ENCODE measurements around the gene OR6C2.
"Not testable (repeated sequence)": the region's sequence is repeated elsewhere in the genome, so short reads cannot be mapped to it uniquely, and the experiment has no call there.

OR6C2 gene

DNA sequence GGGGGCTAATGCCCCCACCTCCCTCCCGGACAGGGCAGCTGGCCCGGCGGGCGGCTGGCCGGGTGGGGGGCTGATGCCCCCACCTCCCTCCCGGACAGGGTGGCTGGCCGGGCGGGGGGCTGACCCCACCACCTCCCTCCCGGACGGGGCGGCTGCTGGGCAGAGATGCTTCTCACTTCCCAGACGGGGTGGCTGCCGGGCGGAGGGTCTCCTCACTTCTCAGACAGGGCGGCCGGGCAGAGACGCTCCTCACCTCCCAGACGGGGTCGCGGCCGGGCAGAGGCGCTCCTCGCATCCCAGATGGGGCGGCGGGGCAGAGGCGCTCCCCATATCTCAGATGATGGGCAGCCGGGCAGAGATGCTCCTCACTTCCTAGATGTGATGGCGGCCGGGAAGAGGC lies 35.3 kb downstream of the OR6C2 start:
- DNase-seq = not testable (repeated sequence)

DNA sequence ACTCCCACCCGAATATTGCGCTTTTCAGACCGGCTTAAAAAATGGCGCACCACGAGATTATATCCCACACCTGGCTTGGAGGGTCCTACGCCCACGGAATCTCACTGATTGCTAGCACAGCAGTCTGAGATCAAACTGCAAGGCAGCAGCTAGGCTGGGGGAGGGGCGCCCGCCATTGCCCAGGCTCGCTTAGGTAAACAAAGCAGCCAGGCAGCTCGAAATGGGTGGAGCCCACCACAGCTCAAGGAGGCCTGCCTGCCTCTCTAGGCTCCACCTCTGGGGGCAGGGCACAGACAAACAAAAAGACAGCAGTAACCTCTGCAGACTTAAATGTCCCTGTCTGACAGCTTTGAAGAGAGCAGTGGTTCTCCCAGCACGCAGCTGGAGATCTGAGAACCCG lies 40.4 kb downstream of the OR6C2 start:
- not testable (repeated sequence) for DNase-seq

- no peak for DNase-seq
Measured at GRCh38 chr12:55492078-55492477, 48.2 kb downstream of the OR6C2 start, which contains the start of gene OR6C68. OR6C68 (plus strand) TSS chr12:55492378; CDS start chr12:55492378, 0 bp downstream.

- DNase-seq = no peak
Measured at GRCh38 chr12:55495490-55495889, 51.6 kb downstream of the OR6C2 start.

- DNase-seq = no peak
Measured at GRCh38 chr12:55499231-55499630, 55.4 kb downstream of the OR6C2 start.

DNA sequence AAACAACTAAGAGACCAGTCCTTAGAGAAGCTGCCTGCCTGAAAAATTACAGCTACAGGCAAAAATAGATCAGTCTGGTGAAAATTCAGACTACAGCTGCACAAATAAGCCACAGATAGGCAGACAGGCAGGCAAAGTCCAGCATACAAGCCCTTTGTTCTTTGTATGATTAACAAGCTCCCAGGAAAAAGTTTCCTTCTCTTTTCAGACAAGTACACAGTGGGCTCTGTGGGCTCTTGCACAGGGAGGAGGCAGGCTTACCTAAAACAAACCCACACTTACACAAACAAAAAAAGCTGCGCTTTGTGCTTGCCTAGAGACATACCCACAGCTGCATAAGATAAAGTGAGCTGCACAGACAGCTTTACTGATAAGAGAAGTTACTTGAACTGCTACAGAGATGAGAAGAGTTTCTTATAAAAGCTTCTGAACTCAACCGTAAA lies 56.0 kb downstream of the OR6C2 start:
- DNase-seq = no peak

GRCh38 chr12:55501601-55502000 lies 57.7 kb downstream of the OR6C2 start:
- no peak for DNase-seq
